Kidney glomerular epithelial cell (primary cell): ENCODE results near the gene PMAIP1.

Experiments used
- DNase-seq: peaks from one replicate; lab custom pipeline; 2025; lab: John Stamatoyannopoulos, UW

The PMAIP1 gene

GRCh38 chr18:59915606-59916005 lies 15.8 kb downstream of the PMAIP1 start:
- DNase-seq, result no peak

- no peak for DNase-seq
Measured at GRCh38 chr18:59916746-59917145, 16.9 kb downstream of the PMAIP1 start.

- no peak for DNase-seq
Measured at GRCh38 chr18:59917422-59917821, 17.6 kb downstream of the PMAIP1 start.

- peak; percentile 42 for DNase-seq
Measured at GRCh38 chr18:59918320-59918755, 18.5 kb downstream of the PMAIP1 start.

GRCh38 chr18:59918997-59919396 lies 19.2 kb downstream of the PMAIP1 start:
- DNase-seq, result no peak

GRCh38 chr18:59921384-59921891 lies 21.6 kb downstream of the PMAIP1 start:
- DNase-seq, result no peak

GRCh38 chr18:59923539-59924196 lies 23.9 kb downstream of the PMAIP1 start:
- DNase-seq, result no peak

GRCh38 chr18:59926131-59926530 lies 26.3 kb downstream of the PMAIP1 start:
- no peak for DNase-seq

- DNase-seq, result no peak
Measured at GRCh38 chr18:59927246-59927825, 27.5 kb downstream of the PMAIP1 start.

- peak; percentile 18 for DNase-seq
Measured at GRCh38 chr18:59928201-59928600, 28.4 kb downstream of the PMAIP1 start.

GRCh38 chr18:59929621-59930295 lies 30.0 kb downstream of the PMAIP1 start:
- peak; percentile 44 for DNase-seq

- no peak for DNase-seq
Measured at GRCh38 chr18:59932401-59932800, 32.6 kb downstream of the PMAIP1 start.

GRCh38 chr18:59938676-59939075 lies 38.9 kb downstream of the PMAIP1 start:
- DNase-seq, result no peak

- DNase-seq, result no peak
Measured at GRCh38 chr18:59939127-59939526, 39.3 kb downstream of the PMAIP1 start.

GRCh38 chr18:59940068-59940467 lies 40.3 kb downstream of the PMAIP1 start:
- no peak for DNase-seq

GRCh38 chr18:59941331-59941730 lies 41.5 kb downstream of the PMAIP1 start:
- no peak for DNase-seq

- DNase-seq, result no peak
Measured at GRCh38 chr18:59942601-59943000, 42.8 kb downstream of the PMAIP1 start.

- DNase-seq, result no peak
Measured at GRCh38 chr18:59945544-59945943, 45.7 kb downstream of the PMAIP1 start.

GRCh38 chr18:59950215-59950944 lies 50.6 kb downstream of the PMAIP1 start:
- no peak for DNase-seq

GRCh38 chr18:59951591-59951990 lies 51.8 kb downstream of the PMAIP1 start:
- DNase-seq, result no peak

- DNase-seq, result no peak
Measured at GRCh38 chr18:59952283-59953007, 52.6 kb downstream of the PMAIP1 start.
